ENCODE data around the gene FPR3. TPM values are rescaled to one million over a fixed set of nuclear protein-coding genes. Genes with fewer than 3 reads are reported as not detected.

FPR3 gene
- total and polyA plus RNA-seq, 2 donors (not counting 1 experiment from before 2014, with no cell fraction given), result not detected

GRCh38 chr19:51830274-51830673 is 35.3 kb downstream of the FPR3 start:
- TF ChIP-seq CTCF (conservative IDR thresholded peaks at IDR 0.05 in 1 of 2, IDR thresholded peaks at IDR 0.05 in 1 of 2; ENCODE audit: low read depth in 1 of 2, low read length in 2 of 2) (no peak), EZH2 (IDR thresholded peaks at IDR 0.05; ENCODE audit: low read length, missing control alignments) (no peak)
- no peak for DNase-seq (ENCODE audit: low read depth in 2 of 2)

GRCh38 chr19:51837145-51837544 is 42.2 kb downstream of the FPR3 start:
- TF ChIP-seq EZH2 (IDR thresholded peaks at IDR 0.05; ENCODE audit: low read length, missing control alignments) (no peak), CTCF (conservative IDR thresholded peaks at IDR 0.05 in 1 of 2, IDR thresholded peaks at IDR 0.05 in 1 of 2; ENCODE audit: low read depth in 1 of 2, low read length in 2 of 2) (no peak)
- H3K27me3 ChIP-seq (ENCODE audit: control insufficient read depth, insufficient read depth, low read length), result no peaks in the 10 kb centered on the region
- H4K20me1 ChIP-seq (ENCODE audit: control insufficient read depth, extremely low read depth, insufficient read depth, low read length), result no peaks in the 10 kb centered on the region
- no peaks in the 10 kb centered on the region for H3K4me1 ChIP-seq (ENCODE audit: control insufficient read depth, extremely low read depth, insufficient read depth, low read length)
- H2AFZ ChIP-seq (ENCODE audit: low read length), result no peak overlapping the region
- no peaks in the 10 kb centered on the region for H3K9me3 ChIP-seq (ENCODE audit: control insufficient read depth, insufficient read depth, low read depth, low read length)
- no peaks in the 10 kb centered on the region for H3K36me3 ChIP-seq (ENCODE audit: control insufficient read depth, insufficient read depth, low read length)
- H3K79me2 ChIP-seq (ENCODE audit: control insufficient read depth, insufficient read depth, low read length), result no peaks in the 10 kb centered on the region
- H3K4me2 ChIP-seq (ENCODE audit: extremely low read depth, insufficient read depth, low read length), result no peak overlapping the region
- DNase-seq (ENCODE audit: low read depth in 2 of 2), result no peak
- H3K4me3 ChIP-seq (replicated peaks in 1 of 4; ENCODE audit: control extremely low read depth in 1 of 4, insufficient read depth in 1 of 4, low read depth in 3 of 4, low read length in 4 of 4), result no peak overlapping the region
- no peak overlapping the region for H3K9ac ChIP-seq (ENCODE audit: insufficient read depth, low read length)
- H3K27ac ChIP-seq (ENCODE audit: insufficient read depth, low read length), result no peak overlapping the region

More at GRCh38 chr19:51830274-51830673, 35.3 kb downstream of the FPR3 start:
- H3K4me2 ChIP-seq (ENCODE audit: extremely low read depth, insufficient read depth, low read length), result no peak overlapping the region
- no peak overlapping the region for H3K27ac ChIP-seq (ENCODE audit: insufficient read depth, low read length)
- H3K9me3 ChIP-seq (ENCODE audit: control insufficient read depth, insufficient read depth, low read depth, low read length), result no peaks in the 10 kb centered on the region
- no peak overlapping the region for H3K9ac ChIP-seq (ENCODE audit: insufficient read depth, low read length)
- no peaks in the 10 kb centered on the region for H3K36me3 ChIP-seq (ENCODE audit: control insufficient read depth, insufficient read depth, low read length)
- no peak overlapping the region for H3K4me3 ChIP-seq (replicated peaks in 1 of 4; ENCODE audit: control extremely low read depth in 1 of 4, insufficient read depth in 1 of 4, low read depth in 3 of 4, low read length in 4 of 4)
- no peak overlapping the region for H2AFZ ChIP-seq (ENCODE audit: low read length)
- no peaks in the 10 kb centered on the region for H3K27me3 ChIP-seq (ENCODE audit: control insufficient read depth, insufficient read depth, low read length)
- H3K79me2 ChIP-seq (ENCODE audit: control insufficient read depth, insufficient read depth, low read length), result no peaks in the 10 kb centered on the region
- no peaks in the 10 kb centered on the region for H3K4me1 ChIP-seq (ENCODE audit: control insufficient read depth, extremely low read depth, insufficient read depth, low read length)
- no peaks in the 10 kb centered on the region for H4K20me1 ChIP-seq (ENCODE audit: control insufficient read depth, extremely low read depth, insufficient read depth, low read length)

- no peaks in the 10 kb centered on the region for H3K4me1 ChIP-seq (ENCODE audit: control insufficient read depth, extremely low read depth, insufficient read depth, low read length)
- no peak overlapping the region for H3K4me3 ChIP-seq (replicated peaks in 1 of 4; ENCODE audit: control extremely low read depth in 1 of 4, insufficient read depth in 1 of 4, low read depth in 3 of 4, low read length in 4 of 4)
- no peak for DNase-seq (ENCODE audit: low read depth in 2 of 2)
- H3K9ac ChIP-seq (ENCODE audit: insufficient read depth, low read length), result no peak overlapping the region
- TF ChIP-seq CTCF (conservative IDR thresholded peaks at IDR 0.05 in 1 of 2, IDR thresholded peaks at IDR 0.05 in 1 of 2; ENCODE audit: low read depth in 1 of 2, low read length in 2 of 2) (no peak), EZH2 (IDR thresholded peaks at IDR 0.05; ENCODE audit: low read length, missing control alignments) (no peak)
- no peak overlapping the region for H3K27ac ChIP-seq (ENCODE audit: insufficient read depth, low read length)
- no peak overlapping the region for H3K4me2 ChIP-seq (ENCODE audit: extremely low read depth, insufficient read depth, low read length)
- no peaks in the 10 kb centered on the region for H3K36me3 ChIP-seq (ENCODE audit: control insufficient read depth, insufficient read depth, low read length)
- H2AFZ ChIP-seq (ENCODE audit: low read length), result no peak overlapping the region
- no peaks in the 10 kb centered on the region for H3K79me2 ChIP-seq (ENCODE audit: control insufficient read depth, insufficient read depth, low read length)
- no peaks in the 10 kb centered on the region for H3K27me3 ChIP-seq (ENCODE audit: control insufficient read depth, insufficient read depth, low read length)
- H4K20me1 ChIP-seq (ENCODE audit: control insufficient read depth, extremely low read depth, insufficient read depth, low read length), result no peaks in the 10 kb centered on the region
- no peaks in the 10 kb centered on the region for H3K9me3 ChIP-seq (ENCODE audit: control insufficient read depth, insufficient read depth, low read depth, low read length)
These were observed 67.1 kb downstream of the FPR3 start for GRCh38 chr19:51861870-51862622.
